HG03571 (cell line): Measurements from ENCODE around the gene KRTAP10-2.

ENCODE experiments used
- ATAC-seq: cut with Tn5 transposase; IDR thresholded peaks from one replicate; pipeline ENCODE4 v1.9.1; 2021; ENCODE audit not compliant: unreplicated experiment

Gene KRTAP10-2

DNA sequence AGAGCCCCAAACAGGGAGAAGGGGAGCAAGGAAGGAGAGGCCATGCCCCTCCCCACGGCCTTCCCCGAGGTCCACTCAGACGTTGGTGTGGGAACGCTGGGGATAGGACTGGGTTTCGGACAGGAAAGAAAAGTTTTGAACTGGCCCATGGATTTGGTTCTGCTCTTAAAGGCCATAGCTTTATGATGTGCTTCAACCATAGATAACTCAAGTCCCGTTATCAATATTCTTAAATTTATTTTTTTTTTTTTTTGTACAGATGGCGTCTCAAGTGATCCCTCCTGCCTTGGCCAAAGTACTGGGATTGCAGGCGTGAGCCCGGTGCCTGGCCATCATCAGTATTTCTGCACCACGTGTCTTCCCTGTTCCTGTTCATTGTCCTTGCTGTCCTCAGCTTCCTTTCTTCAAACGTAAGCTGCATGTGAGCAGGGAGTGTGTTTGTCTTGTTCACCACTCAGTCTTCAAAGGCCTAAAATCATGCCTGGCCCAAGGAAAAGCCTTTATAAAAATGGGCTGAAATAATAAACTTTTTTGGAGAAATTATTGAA lies 10.5 kb downstream of the KRTAP10-2 start:
- no peak for ATAC-seq

DNA sequence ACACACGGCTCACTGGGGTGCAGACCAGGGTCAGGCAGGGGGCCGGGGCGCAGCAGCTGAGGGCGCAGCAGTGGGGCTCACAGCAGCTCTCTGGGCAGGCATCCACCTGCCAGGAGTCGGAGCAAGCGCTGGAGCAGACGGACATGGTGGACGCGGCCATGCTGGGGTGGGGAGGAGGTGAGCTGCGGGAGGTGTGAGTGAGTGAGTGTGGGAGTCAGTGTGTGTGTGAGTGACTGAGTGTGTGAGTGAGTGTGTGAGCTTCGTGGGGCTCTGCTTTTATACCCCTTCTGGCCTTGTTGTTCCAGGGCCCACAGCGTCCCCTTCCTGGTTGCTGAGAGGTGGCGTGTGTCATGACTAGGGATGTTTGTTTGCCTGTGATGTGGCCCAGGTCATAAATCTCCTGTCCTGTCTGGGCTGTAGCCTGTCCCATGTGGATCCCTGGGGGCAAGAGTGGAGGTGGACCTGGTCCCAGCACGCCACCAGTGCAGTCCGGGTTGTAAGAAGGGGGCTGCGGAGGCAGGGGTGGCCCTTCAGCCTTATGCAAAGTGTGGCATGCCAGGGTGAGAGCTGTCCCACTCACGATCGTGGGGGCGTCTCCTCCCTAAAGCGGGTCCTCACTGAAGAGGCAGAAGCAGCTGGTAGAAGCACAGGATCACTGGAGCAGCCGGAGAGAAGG lies 11.2 kb downstream of the KRTAP10-2 start, which contains the start of gene KRTAP10-1:
KRTAP10-1 (minus strand) TSS at position 205 of the 676 bp plus-strand sequence; CDS start at position 160, 45 bp downstream.
- no peak for ATAC-seq

DNA sequence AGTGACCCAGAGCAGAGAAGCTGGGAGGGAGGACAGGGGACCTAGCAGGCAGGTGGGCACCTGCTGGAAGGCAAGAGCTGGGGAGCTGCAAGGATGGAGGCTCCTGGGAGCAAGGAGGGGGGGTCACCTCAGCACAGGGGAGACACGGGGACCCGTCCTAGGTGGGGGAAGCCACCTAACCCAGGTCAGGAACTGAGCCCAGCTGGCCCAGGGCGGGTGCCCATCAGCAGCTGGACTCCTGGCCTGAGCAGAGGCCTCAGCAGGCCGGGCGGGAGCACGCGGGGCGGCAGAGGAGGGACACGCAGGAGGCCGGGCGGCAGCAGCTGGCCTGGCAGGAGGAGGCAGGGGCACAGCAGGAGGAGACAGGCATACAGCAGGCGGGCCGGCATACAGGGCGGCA lies 12.3 kb downstream of the KRTAP10-2 start:
- no peak for ATAC-seq

DNA sequence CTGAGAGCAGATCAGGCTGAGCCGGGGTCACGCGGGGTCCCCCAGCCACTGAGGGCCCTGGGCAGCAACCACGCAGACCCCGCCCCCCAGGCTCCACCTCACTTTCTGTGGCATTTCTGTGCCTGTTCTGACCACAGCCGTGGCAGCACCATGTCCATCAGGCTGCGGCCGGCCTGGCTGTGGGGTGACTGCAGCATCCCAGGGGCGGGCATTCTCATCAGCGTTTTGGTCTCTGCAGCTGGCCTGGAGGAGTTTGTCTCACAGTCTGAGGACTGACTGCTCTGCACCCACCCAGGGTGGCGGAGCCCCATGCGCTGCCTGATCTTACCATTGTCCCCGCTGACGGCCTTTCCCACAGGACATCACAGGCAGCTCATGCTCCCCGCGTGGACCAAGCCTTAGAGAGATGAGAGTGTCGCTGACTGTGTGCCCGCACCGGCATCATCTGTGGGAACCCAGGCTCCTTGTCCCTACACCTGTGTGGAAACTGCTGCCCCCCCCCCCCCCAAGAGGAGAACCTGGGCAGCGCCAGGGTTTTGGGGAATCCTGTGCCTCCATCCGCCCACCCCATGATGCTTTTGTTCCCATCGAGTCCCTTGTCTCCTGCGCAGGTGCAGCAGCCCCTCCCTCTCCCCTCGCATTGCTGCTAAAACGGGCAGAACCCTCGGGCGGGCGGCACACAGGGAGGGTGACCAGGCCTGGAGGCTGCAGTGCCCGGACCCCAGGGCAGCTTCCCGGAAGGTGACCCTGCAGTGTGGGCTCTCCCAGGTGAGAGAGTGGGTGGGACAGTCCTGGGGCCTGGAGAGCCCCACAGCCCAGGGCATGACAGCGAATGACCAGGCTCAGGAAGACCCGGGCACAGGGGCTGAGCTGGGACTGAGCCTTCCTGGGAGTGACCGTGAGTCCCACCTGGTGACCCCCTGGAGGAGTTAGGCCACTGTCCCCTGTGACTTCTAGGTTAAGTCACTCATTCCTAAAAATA lies 13.1 kb downstream of the KRTAP10-2 start:
- ATAC-seq, result no peak

DNA sequence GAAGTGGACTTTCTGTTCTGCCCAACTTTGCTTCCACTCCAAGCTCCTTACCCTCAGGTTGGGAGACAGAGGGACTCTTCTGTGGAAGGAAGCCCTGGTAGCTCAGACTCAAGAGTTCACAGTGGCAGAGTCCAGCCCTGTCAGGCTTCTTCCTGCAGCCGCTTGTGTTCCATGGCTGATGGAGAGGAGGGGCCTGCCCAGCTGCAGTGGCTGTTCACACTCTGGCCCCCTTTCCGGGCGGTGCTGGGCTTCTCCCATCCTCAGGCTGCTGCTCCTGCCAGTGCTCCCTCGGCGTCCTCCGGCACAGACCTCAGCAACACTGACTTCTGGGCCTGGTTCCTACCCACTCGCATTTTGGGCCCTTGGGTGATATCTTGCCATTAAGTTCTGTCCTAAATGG lies 15.3 kb downstream of the KRTAP10-2 start:
- ATAC-seq, result no peak

DNA sequence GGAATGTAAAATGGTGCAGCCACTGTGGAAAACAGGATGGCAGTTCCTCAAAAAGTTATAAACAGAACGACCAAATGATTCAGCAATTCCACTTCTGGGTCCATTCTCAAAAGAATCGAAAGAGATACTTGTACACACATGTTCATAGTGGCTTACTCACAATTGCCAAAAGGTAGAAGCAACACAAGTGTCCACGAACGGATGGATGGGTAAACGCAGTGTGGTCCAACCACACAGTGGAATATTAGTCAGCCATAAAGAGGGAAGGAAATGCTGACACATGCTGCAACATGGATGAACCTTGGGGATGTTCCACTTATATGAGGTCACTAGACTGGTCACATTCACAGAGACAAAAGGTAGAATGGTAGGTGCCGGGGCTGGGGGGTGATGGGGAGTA lies 16.6 kb downstream of the KRTAP10-2 start:
- ATAC-seq, result no peak

DNA sequence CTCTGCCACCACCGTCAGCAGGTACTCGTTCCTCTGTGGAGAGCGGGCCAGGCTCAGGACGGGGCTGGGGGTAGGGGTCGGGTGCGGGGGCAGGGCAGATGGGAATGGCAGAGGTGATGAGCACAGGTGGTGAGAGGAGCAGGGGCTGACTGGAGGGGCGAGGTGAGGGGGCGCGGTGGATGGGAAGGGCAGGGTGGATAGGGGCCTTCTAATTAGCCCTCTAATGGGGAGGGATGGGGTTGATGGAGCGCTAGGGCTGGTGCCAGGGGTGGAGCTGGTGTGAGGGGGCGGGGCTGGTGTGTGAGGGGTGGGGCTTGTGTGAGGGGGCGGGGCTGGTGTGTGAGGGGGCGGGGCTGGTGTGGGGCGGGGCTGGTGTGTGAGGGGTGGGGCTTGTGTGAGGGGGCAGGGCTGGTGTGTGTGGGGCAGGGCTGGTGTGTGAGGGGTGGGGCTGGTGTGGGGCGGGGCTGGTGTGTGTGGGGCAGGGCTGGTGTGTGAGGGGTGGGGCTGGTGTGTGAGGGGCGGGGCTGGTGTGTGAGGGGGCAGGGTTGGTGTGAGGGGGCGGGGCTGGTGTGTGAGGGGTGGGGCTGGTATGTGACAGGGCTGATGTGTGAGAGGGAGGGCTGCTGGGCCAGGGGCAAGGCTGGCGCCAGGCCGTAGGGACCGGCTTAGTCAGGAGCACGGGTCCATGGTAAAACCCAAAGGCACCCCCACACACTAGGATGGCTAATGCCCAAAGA lies 17.2 kb downstream of the KRTAP10-2 start:
- ATAC-seq, result no peak

DNA sequence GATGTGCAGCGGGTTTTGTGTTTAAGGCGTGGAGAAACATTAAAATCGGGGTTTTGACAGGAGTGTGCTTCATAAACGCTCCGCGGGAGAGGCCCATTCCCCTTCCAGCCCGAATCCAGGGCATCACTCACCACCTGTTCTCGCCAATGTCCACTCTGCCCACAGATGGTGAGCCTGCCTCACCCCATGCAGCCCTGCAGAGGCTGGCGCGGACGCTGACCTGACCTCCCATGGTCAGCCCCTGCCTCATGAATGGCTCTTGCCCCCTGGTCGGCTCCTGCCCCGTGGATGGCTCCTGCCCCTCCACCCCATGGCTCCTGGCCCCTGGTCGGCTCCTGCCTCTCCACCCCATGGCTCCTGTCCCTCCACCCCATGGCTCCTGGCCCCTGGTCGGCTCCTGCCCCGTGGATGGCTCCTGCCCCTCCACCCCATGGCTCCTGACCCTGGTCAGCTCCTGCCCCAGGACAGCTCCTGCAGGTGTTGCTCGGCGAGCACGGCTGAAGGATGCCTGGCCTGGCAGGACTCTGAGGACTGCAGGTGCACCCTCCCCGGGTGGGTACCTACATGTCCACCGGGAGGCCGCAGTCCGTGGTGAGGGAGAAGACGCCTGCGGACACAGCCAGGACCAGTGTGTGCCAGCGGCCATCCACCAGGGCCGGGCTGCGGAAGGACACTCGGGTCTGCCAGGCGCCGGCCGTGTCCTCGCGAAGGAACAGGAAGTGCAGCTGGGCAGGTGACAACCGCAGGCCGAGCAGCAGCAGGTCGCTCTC lies 18.0 kb downstream of the KRTAP10-2 start:
- ATAC-seq, result no peak

DNA sequence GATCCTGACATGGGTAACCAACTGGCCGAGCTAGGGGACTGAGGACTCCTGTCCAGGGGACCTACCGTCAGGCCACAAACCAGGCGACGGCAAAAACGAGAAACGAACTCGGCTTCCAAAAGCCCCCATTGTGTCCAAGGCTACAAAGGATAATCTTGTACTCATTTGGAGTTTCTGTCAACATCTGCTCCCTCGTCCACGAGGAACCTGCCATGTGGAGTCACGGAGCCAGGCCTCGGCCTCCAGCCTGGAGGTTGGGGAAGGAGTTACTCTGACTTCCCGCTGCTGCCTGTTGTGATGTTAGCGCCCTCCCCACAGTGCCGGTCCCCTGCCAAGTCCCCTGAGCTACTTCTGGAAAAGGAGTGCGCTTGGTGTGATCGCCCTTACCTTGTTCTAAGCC lies 18.6 kb downstream of the KRTAP10-2 start:
- ATAC-seq, result no peak

DNA sequence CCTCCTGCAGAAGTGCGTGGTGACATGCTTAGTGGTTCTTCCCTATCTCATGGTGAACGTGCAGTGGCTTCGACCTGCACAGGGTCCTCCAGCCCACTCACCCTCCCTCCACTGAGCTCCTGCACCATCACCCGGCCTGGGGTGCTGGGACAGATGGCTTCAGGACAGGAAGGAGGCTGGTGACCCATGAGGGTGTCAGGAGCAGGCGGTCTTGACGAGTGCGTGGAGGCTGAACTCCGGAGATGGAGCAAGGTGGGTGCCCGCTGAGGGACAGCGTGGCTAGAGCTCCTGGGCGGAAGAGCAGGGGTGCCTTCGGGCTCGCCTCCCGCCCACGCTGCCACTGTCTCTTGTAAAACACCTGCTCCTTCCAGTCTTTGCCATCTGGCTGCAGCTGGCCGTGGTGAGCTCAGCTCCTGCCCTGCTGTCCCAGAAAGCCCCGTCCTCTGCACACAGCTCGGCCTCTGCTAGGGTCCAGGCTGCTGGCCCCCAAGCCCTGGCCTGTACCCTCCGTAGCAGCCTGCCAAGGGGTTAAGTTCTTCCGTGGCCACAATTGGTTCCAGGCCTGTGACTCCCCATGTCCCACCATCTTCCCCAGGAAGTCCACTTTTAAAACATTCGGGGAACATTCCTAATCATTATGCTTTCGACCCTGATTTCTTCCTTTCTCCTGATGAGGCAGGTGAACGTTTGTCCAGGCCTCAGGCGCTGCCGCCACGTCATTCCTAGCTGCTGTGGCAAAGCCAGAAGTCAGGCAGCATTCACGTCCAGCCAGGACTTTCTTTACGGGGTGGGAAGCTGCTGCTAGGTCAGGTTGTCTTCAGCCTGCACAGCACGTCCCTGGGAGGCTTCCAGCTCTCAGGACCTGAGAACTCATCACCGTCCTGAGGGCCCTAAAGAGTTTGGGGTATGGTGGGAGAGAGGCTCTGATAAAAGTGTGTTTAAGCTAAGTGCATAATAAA lies 19.4 kb downstream of the KRTAP10-2 start:
- ATAC-seq, result no peak

DNA sequence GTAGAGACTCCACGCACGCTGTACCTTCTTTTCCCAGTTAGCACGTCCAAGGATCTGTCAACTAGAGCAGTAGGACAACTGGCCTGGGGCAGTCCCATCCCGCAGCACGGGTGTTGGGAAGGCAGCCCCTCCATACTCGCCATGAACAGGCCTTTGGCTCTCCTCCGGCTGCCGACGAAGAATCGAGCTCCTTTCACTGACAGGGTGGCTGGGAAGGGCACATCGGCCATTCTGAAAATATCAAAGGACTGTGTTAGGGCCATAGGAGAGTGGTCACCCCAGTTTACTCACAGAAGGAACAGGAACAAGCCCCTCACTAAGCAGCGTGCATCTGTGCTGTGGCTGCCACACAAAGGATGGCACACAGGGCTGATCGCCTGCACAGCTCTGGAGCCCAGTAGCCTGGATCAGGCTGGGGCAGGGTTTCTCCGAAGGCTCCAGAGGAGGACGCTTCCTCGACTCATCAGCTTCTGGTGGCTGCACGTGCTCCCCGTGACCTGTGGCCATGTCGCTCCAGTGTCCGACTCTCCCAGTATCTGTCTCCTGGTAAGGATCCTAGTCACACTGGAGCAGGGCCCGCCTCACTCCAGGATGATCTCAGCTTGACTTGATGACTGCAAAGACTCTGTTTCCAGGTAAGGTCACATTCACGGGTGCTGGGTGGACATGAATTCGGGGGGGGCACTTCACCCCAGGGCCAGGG lies 20.3 kb downstream of the KRTAP10-2 start:
- ATAC-seq, result no peak

DNA sequence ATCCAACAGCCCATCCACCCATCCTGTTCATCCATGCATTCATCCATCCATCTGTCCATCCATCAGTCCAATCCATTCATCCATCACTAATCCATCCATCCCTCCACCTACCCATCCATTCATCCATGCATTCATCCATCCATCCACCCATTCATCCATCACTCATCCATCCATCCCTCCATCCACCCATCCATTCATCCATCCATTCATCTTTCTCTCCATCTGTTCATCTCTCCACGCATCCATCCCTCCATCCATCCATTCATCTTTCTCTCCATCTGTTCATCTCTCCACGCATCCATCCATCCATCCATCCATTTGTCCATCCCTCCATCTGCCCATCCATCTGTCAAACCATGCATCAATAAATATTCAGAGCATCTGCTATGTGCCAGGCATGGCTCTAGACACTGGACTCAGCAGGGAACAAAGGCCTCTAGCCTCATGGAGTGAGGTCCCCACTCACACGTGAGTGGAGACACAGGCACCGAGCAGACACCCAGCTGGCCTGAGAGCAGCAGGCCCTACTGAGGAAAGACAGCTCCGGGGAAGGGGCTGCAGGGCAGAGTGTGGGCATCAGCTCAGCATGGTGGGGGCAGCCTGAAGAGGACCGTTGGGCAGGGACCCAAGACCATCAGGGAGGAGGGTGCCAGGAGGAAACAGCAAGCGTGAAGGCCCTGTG lies 20.9 kb downstream of the KRTAP10-2 start:
- ATAC-seq, result no peak

DNA sequence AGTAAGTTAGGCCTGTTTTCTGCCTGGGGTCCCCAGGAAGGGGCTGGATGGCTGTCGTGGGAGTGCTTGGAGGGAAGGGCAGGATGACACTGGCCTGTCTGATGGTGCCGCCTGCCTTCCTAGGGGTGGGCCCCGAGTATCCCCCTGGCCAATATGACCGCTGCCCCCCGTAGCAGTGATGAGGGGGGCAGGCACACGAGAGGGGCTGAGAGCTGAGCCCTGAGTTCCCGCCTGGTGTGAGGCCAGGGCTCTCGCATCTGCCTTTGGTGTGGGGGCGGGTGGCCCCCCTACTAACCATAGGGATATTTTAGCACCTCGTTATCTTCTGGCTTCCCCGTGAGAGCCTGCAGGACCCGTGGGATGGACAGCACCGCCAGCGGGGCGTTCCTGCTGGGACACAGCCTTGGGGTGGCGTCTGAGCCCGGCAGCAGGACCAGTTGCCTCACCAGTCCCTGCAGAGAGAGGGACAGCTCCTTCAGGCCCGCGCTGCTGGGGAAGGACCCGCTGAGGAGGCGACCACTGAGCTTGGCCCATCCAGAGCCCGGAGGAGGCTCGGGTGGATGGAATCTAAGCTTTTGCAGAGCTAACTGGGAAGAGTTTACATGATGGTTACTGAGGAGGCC lies 21.7 kb downstream of the KRTAP10-2 start:
- no peak for ATAC-seq

DNA sequence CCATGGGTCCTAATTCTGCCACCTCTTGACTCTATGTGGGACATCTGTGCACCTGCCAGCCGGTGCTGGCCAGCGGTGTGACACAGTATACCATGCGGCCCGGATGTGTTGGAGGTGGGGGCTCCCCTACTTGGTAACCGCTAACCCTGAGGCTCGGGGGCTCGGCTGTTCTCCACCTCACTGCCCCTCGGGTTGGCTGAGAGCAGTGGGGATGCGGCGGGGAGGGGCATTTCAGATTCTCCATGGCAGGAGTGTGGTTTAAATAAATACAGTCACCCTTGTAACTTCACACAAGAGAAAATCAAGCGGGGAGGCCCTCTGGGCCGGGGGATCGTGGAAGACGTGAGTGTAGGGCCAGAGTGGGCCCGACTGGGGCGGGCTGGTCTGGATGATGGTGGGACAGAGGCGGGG lies 22.3 kb downstream of the KRTAP10-2 start:
- no peak for ATAC-seq

DNA sequence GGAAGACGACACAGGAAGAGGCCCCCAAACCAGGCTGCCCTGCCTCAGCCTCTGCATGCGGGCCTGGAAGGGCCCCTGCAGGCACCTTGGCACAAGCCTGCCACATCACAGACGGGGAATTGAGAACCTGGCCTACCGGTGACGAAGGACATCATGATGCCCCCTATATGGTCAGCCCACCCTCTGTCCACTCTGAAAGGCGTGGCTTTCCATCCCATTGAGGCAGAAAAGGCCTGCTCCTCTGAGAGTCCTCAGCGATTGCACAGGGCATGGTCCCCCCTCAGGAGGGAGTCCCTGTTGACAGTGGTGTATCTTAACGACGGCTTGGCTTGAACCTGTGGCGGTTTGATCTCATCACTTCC lies 22.7 kb downstream of the KRTAP10-2 start:
- ATAC-seq, result no peak

DNA sequence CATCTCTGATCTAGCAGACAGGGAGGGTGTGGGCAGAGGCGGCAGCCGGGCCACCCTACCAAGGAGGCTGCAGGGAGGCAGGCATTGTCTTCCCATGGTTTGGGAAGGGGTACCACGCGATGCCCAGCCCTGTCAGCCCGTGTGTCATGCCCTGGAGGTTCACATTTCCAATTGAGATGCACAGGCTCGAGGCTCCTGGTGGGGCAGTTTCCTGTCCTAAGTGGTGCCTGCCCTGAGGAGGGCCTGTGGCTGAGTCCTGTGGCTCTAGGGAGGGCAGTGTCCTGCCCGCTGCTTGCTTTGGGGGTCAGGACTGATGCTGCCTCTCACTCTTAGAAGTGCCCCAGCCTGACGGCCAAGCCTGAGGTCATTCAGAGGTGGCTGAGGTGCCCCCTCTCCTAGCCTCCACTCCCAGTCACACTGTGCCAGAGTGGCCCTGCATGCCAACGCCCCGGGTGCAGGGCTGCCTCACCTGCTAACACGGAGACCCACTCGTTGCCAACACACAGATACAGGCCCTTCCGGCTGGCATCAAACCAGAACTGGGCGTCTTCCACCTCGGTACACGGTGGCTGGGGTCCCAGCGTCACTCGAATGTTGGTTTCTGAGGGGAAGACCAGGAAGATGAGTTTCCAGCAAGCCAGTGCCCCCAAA lies 23.2 kb downstream of the KRTAP10-2 start:
- no peak for ATAC-seq
